Erythroblast (primary cell): ENCODE measurements around the gene GRPEL2.
"Not testable (repeated sequence)": the region's sequence is repeated elsewhere in the genome, so short reads cannot be mapped to it uniquely, and the experiment has no call there.

Experiments
- DNase-seq, 2 experiments: peaks; one replicate each; lab custom pipeline; 2025; lab: John Stamatoyannopoulos, UW
- GATA1 ChIP-seq: IDR thresholded peaks from 2 replicates; pipeline ENCODE4 v1.6.1; 2011; ENCODE audit warnings: low read depth, mild to moderate bottlenecking, control low read depth, low read length, moderate library complexity
- POLR2A ChIP-seq: IDR thresholded peaks from 2 replicates; pipeline ENCODE4 v1.6.1; 2011; ENCODE audit warnings: mild to moderate bottlenecking, low read length

Gene GRPEL2

GRCh38 chr5:149381261-149381985, 36.1 kb downstream of the GRPEL2 start:
- TF ChIP-seq GATA1 (no peak), POLR2A (no peak)
- DNase-seq, result no peak

GRCh38 chr5:149381986-149382338, 36.7 kb downstream of the GRPEL2 start:
- TF ChIP-seq GATA1 (no peak), POLR2A (no peak)
- DNase-seq, result peak; percentile 63 to 81

GRCh38 chr5:149382517-149383220, 37.4 kb downstream of the GRPEL2 start:
- DNase-seq, result no peak
- no peak for TF ChIP-seq GATA1
- TF ChIP-seq POLR2A, result no peak

GRCh38 chr5:149383399-149383798, 38.1 kb downstream of the GRPEL2 start:
- no peak for TF ChIP-seq POLR2A
- TF ChIP-seq GATA1, result no peak
- no peak for DNase-seq

GRCh38 chr5:149386166-149386565, 40.9 kb downstream of the GRPEL2 start:
- DNase-seq, result no peak
- no peak for TF ChIP-seq GATA1

GRCh38 chr5:149387081-149387631, 41.9 kb downstream of the GRPEL2 start:
- no peak for TF ChIP-seq POLR2A
- no peak for TF ChIP-seq GATA1
- DNase-seq, result no peak

GRCh38 chr5:149387982-149388381, 42.7 kb downstream of the GRPEL2 start:
- TF ChIP-seq GATA1, result no peak
- TF ChIP-seq POLR2A, result no peak
- DNase-seq, result no peak

GRCh38 chr5:149388498-149389190, 43.3 kb downstream of the GRPEL2 start:
- TF ChIP-seq GATA1 (no peak), POLR2A (no peak)
- no peak for DNase-seq

- DNase-seq, result no peak
- TF ChIP-seq POLR2A, result no peak
- TF ChIP-seq GATA1, result no peak
Observed at GRCh38 chr5:149389552-149390495, 44.5 kb downstream of the GRPEL2 start.

- not testable (repeated sequence) for DNase-seq
Observed at GRCh38 chr5:149391076-149391475, 45.8 kb downstream of the GRPEL2 start.

GRCh38 chr5:149391524-149391923, 46.2 kb downstream of the GRPEL2 start:
- DNase-seq, result no peak
- TF ChIP-seq POLR2A (no peak), GATA1 (no peak)

GRCh38 chr5:149392718-149393117, 47.4 kb downstream of the GRPEL2 start:
- no peak for TF ChIP-seq POLR2A
- no peak for TF ChIP-seq GATA1
- DNase-seq, result no peak

- DNase-seq, result not testable (repeated sequence)
Observed at GRCh38 chr5:149394996-149395395, 49.7 kb downstream of the GRPEL2 start.
